SK-N-MC (cell line): ENCODE data around the gene SYT3.
"Not testable (repeated sequence)": the region's sequence is repeated elsewhere in the genome, so short reads cannot be mapped to it uniquely, and the experiment has no call there.

ENCODE experiments used
- EZH2 ChIP-seq: fragments of 200-600 bp; sonication (generic); IDR thresholded peaks from one replicate; pipeline ENCODE4 v1.6.1; 2017; ENCODE audit warnings: antibody characterized with exemption
- FOXP2 ChIP-seq: optimal IDR thresholded peaks from 2 replicates; pipeline ENCODE3; 2011; ENCODE audit warnings: mild to moderate bottlenecking, moderate library complexity; ENCODE audit not compliant: insufficient read depth; ENCODE audit errors: extremely low read length, control extremely low read depth
- POLR2AphosphoS5 ChIP-seq: IDR thresholded peaks from 2 replicates; pipeline ENCODE4 v1.6.1; 2012; ENCODE audit warnings: mild to moderate bottlenecking, low read depth, low read length, borderline replicate concordance

- not testable (repeated sequence) for TF ChIP-seq POLR2AphosphoS5, FOXP2, EZH2
These were observed 19.2 kb downstream of the SYT3 start for GRCh38 chr19:50620394-50620906.
